Measurements from ENCODE around the gene RBM33.

RBM33 gene

GRCh38 chr7:155754165-155754564 is 109.7 kb downstream of the RBM33 start:
- TF ChIP-seq CTCF (IDR thresholded peaks at IDR 0.05; ENCODE audit: extremely low read depth, missing control alignments), result no peak
- DNase-seq (ENCODE audit: low spot score), result no peak

GRCh38 chr7:155755026-155755425 is 110.6 kb downstream of the RBM33 start:
- no peak for TF ChIP-seq CTCF (IDR thresholded peaks at IDR 0.05; ENCODE audit: extremely low read depth, missing control alignments)
- DNase-seq (ENCODE audit: low spot score), result no peak

GRCh38 chr7:155756322-155756721 is 111.9 kb downstream of the RBM33 start:
- no peak for DNase-seq (ENCODE audit: low spot score)
- no peak for TF ChIP-seq CTCF (IDR thresholded peaks at IDR 0.05; ENCODE audit: extremely low read depth, missing control alignments)

- DNase-seq (ENCODE audit: low spot score), result no peak
- TF ChIP-seq CTCF (IDR thresholded peaks at IDR 0.05; ENCODE audit: extremely low read depth, missing control alignments), result no peak
These were observed 113.9 kb downstream of the RBM33 start for GRCh38 chr7:155758348-155758747.

GRCh38 chr7:155759740-155760430 is 115.4 kb downstream of the RBM33 start:
- DNase-seq (ENCODE audit: low spot score), result no peak
- no peak for TF ChIP-seq CTCF (IDR thresholded peaks at IDR 0.05; ENCODE audit: extremely low read depth, missing control alignments)

- no peak for TF ChIP-seq CTCF (IDR thresholded peaks at IDR 0.05; ENCODE audit: extremely low read depth, missing control alignments)
- DNase-seq (ENCODE audit: low spot score), result no peak
These were observed 116.7 kb downstream of the RBM33 start for GRCh38 chr7:155761162-155761561.

- DNase-seq (ENCODE audit: low spot score), result no peak
- no peak for TF ChIP-seq CTCF (IDR thresholded peaks at IDR 0.05; ENCODE audit: extremely low read depth, missing control alignments)
These were observed 117.6 kb downstream of the RBM33 start for GRCh38 chr7:155762036-155762435.
